Smooth muscle cell (in vitro differentiated cells): ENCODE measurements around the gene LRP4. TPM values are rescaled to one million over a fixed set of nuclear protein-coding genes. Genes with fewer than 3 reads are reported as not detected.
"Not testable (repeated sequence)": the region's sequence is repeated elsewhere in the genome, so short reads cannot be mapped to it uniquely, and the experiment has no call there.

Experiments
- DNase-seq: peaks from one replicate; lab custom pipeline; 2025; ENCODE audit not compliant: unreplicated experiment; lab: John Stamatoyannopoulos, UW
- H2AFZ ChIP-seq: fragments of 200-600 bp; sonication (generic); 2 replicates; pipeline ENCODE4 v1.6.0; 2016; ENCODE audit warnings: antibody characterized with exemption, low read depth, mild to moderate bottlenecking
- H3F3A ChIP-seq: fragments of 200-600 bp; sonication (generic); 2 replicates; pipeline ENCODE4 v1.6.0; 2017; ENCODE audit warnings: antibody characterized with exemption, low read depth
- H3K27ac ChIP-seq: fragments of 200-600 bp; sonication (generic); 2 replicates; pipeline ENCODE4 v1.5.1; 2016; ENCODE audit warnings: low read depth, mild to moderate bottlenecking
- H3K27me3 ChIP-seq: fragments of 200-600 bp; sonication (generic); 2 replicates; pipeline ENCODE4 v1.6.1; 2016; ENCODE audit warnings: low read depth, mild to moderate bottlenecking
- H3K36me3 ChIP-seq: fragments of 200-600 bp; sonication (generic); 2 replicates; pipeline ENCODE4 v1.5.1; 2016; ENCODE audit warnings: low read depth
- H3K4me1 ChIP-seq: fragments of 200-600 bp; sonication (generic); 2 replicates; pipeline ENCODE4 v1.5.1; 2016; ENCODE audit warnings: low read depth
- H3K4me2 ChIP-seq: fragments of 200-600 bp; sonication (generic); 2 replicates; pipeline ENCODE4 v1.6.0; 2016; ENCODE audit warnings: mild to moderate bottlenecking
- H3K4me3 ChIP-seq: fragments of 200-600 bp; sonication (generic); 2 replicates; pipeline ENCODE4 v1.5.1; 2016; ENCODE audit warnings: mild to moderate bottlenecking
- H3K79me2 ChIP-seq: fragments of 200-600 bp; sonication (generic); 2 replicates; pipeline ENCODE4 v1.6.0; 2016; ENCODE audit warnings: low read depth, mild to moderate bottlenecking
- H3K9ac ChIP-seq: fragments of 200-600 bp; sonication (generic); 2 replicates; pipeline ENCODE4 v1.6.0; 2016; ENCODE audit warnings: low read depth
- H3K9me3 ChIP-seq: fragments of 200-600 bp; sonication (generic); replicated peaks from 2 replicates; pipeline ENCODE4 v1.5.1; 2016; ENCODE audit warnings: low read depth
- H4K20me1 ChIP-seq: fragments of 200-600 bp; sonication (generic); 2 replicates; pipeline ENCODE4 v1.6.0; 2016; ENCODE audit warnings: low read depth
- WGBS: methylation state at CpG from one replicate; pipeline ENCODE4 v1.1.7; 2016; ENCODE audit warnings: low lambda C conversion rate; 5-methylcytosine and 5-hydroxymethylcytosine counted together
- polyA plus RNA-seq: library from polyadenylated mRNA; unstranded; fragments of >200 nt; fragmentation: Nextera tagmentation; extraction: Ambion mirVana; gene quantifications from 2 replicates; pipeline ENCODE4 v1.2.1, GENCODE V29; 2016
- total RNA-seq: library from RNA; depleted of rRNA; stranded (reverse); fragments of >200 nt; gene quantifications from 2 replicates; pipeline ENCODE4 v1.2.3, GENCODE V29; 2014
- TF ChIP-seq, protein P1 (sequence below): fragments of 200-600 bp; sonication (generic); IDR thresholded peaks from 2 replicates; pipeline ENCODE4 v1.5.1; 2017; ENCODE audit warnings: borderline replicate concordance, mild to moderate bottlenecking, antibody characterized with exemption; ENCODE audit not compliant: insufficient read depth, poor library complexity, severe bottlenecking

Gene LRP4
- total and polyA plus RNA-seq, 2 experiments from 2014 or later, result 10.4 to 13.6 TPM

DNA sequence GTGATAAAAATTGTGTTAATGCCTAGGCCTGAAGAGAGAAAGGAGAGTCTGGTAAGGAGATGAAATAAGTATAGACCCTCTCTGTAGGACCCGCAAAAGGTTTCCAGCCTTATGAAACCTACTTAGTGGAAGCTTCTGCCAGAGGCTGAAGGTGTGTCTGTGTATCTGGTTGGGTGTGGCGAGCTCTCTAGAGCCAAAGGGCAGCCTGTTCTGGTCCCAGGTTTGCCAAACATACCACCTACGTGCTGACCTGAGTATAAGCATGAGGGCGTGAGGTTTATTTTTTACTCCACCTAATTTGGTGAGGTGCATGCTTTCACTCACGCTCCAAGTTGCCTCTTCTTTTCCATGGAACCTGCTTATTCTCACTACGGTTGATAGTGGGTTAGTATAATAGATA lies 23.8 kb upstream of the LRP4 start:
- no peak overlapping the region for H3K4me3 ChIP-seq
- H3K9me3 ChIP-seq, result no peaks in the 10 kb centered on the region
- H3K27ac ChIP-seq, result no peak overlapping the region
- no peaks in the 10 kb centered on the region for H3K27me3 ChIP-seq
- no peaks in the 10 kb centered on the region for H3F3A ChIP-seq
- 96% methylated on average over 6 of the region's 6 CpGs for WGBS
- no peak overlapping the region for H3K4me2 ChIP-seq
- H4K20me1 ChIP-seq, result no peaks in the 10 kb centered on the region
- no peak overlapping the region for H2AFZ ChIP-seq
- H3K4me1 ChIP-seq, result peaks cover 9% of the 10 kb centered on the region
- DNase-seq, result no peak
- no peak overlapping the region for H3K9ac ChIP-seq
- H3K36me3 ChIP-seq, result no peaks in the 10 kb centered on the region
- TF ChIP-seq, protein P1, sequence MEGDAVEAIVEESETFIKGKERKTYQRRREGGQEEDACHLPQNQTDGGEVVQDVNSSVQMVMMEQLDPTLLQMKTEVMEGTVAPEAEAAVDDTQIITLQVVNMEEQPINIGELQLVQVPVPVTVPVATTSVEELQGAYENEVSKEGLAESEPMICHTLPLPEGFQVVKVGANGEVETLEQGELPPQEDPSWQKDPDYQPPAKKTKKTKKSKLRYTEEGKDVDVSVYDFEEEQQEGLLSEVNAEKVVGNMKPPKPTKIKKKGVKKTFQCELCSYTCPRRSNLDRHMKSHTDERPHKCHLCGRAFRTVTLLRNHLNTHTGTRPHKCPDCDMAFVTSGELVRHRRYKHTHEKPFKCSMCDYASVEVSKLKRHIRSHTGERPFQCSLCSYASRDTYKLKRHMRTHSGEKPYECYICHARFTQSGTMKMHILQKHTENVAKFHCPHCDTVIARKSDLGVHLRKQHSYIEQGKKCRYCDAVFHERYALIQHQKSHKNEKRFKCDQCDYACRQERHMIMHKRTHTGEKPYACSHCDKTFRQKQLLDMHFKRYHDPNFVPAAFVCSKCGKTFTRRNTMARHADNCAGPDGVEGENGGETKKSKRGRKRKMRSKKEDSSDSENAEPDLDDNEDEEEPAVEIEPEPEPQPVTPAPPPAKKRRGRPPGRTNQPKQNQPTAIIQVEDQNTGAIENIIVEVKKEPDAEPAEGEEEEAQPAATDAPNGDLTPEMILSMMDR, result no peak
- peaks cover 38% of the 10 kb centered on the region for H3K79me2 ChIP-seq

DNA sequence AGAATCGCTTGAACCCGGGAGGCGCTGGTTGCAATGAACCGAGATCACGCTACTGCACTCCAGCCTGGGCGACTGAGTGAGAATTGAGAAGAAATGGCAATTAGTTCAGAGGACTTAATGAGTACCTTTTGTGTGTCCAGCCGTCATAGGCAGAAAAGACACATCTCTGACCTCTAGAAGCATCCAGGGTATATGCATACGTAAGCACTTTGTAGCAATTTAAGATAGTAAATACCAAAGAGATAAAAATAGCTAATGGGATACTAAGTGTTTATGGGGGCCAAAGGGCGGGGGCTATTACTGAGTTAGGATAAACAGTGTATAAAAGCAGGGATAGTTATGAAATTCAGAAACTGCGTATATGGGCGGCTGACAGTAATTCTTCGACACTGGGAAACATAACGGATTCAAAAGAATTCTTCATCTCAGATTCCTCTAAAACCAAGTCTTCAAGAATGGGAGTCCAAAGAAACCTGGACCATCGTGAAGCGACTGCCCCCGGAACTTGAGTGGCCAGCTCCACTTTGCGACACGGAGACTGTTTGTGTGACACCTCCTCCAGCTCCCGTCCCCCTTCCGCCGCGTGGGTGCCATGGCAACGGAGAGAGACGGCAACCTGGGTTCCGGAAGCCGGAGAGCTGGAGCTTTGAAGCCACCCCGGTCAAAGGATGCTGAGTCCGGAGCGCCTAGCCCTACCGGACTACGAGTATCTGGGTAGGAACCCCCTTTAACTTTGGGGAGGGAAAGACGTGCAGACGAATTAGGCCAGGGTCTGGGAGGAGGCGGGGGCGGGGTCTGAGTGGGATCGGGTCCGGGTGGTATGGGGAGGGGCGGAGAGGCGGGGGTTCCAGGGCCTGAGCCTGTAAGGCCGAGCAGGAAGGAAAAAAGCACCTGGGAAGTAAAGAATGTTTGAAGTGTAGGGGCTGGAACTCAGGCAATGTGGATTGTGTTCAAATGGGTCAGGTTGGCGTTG lies 18.1 kb upstream of the LRP4 start, which contains the start of gene CSTPP1:
TSS of gene CSTPP1 (plus strand) at position 624 of the 973 bp plus-strand sequence. CDS start at position 669, 45 bp downstream.
- H3K27me3 ChIP-seq, result no peaks in the 10 kb centered on the region
- WGBS, result 24% methylated on average over 39 of the region's 41 CpGs
- H4K20me1 ChIP-seq, result no peaks in the 10 kb centered on the region
- H3K9me3 ChIP-seq, result no peaks in the 10 kb centered on the region
- no peaks in the 10 kb centered on the region for H3F3A ChIP-seq
- H3K9ac ChIP-seq, result peak within 1 kb of the TSS; percentile 64
- H3K27ac ChIP-seq, result peak within 1 kb of the TSS; percentile 48
- TF ChIP-seq, protein P1, result no peak
- H2AFZ ChIP-seq, result peak within 1 kb of the TSS; percentile 98
- DNase-seq, result peak; percentile 43
- peak within 1 kb of the TSS; percentile 85 for H3K4me2 ChIP-seq
- peak within 1 kb of the TSS; percentile 84 for H3K4me3 ChIP-seq
- no peaks in the 10 kb centered on the region for H3K36me3 ChIP-seq
- H3K79me2 ChIP-seq, result peaks cover 25% of the 10 kb centered on the region
- peaks cover 4% of the 10 kb centered on the region for H3K4me1 ChIP-seq

DNA sequence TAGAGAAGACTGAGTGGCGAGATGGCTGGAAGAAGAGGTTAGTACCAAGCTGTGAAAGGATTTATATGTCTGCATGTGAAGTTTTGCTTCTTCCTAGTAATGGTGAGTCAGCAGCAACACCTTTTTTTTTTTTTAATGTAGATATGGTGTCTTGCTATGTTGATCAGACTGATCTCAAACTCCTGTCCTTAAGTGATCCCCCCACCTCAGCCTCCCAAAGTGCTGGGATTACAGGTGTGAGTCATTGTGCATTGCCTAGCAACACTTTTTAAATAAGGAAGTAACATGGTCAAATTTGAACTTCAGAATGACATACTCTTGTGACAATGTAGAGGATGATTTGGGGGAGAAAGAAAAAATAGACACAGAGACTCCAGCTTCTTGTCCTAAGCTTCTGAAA lies 11.7 kb upstream of the LRP4 start:
- Histone ChIP-seq H3K27me3 (no peaks in the 10 kb centered on the region), H2AFZ (no peak overlapping the region), H4K20me1 (no peaks in the 10 kb centered on the region), H3K4me3 (no peak overlapping the region), H3K27ac (no peak overlapping the region), H3F3A (no peaks in the 10 kb centered on the region), H3K4me2 (no peak overlapping the region), H3K9me3 (no peaks in the 10 kb centered on the region), H3K79me2 (no peaks in the 10 kb centered on the region), H3K4me1 (no peaks in the 10 kb centered on the region), H3K36me3 (no peaks in the 10 kb centered on the region), H3K9ac (no peak overlapping the region)
- no peak for DNase-seq
- TF ChIP-seq, protein P1, result no peak
- WGBS, result 89% methylated on average over 1 of the region's 1 CpG

DNA sequence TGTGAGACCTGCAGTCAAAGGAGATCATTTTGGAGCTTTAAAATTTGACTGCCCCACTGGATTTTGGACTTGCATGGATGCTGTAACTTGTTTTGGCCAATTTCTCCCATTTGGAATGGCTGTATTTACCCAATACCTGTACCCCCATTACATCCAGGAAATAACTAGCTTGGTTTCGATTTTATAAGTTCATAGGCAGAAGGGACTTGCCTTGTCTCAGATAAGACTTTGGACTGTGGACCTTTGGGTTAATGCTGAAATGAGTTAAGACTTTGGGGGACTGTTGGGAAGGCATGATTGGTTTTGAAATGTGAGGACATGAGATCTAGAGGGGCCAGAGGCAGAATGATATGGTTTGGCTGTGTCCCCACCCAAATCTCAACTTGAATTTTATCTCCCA lies 10.4 kb upstream of the LRP4 start:
- H3K9me3 ChIP-seq, H3K79me2 ChIP-seq, H3K9ac ChIP-seq, H3K4me1 ChIP-seq, H3K4me2 ChIP-seq, H3F3A ChIP-seq, H3K27ac ChIP-seq, H3K36me3 ChIP-seq, H3K4me3 ChIP-seq, H2AFZ ChIP-seq, H4K20me1 ChIP-seq, DNase-seq, H3K27me3 ChIP-seq: not testable (repeated sequence)
- 75% methylated on average over 1 of the region's 1 CpG for WGBS

DNA sequence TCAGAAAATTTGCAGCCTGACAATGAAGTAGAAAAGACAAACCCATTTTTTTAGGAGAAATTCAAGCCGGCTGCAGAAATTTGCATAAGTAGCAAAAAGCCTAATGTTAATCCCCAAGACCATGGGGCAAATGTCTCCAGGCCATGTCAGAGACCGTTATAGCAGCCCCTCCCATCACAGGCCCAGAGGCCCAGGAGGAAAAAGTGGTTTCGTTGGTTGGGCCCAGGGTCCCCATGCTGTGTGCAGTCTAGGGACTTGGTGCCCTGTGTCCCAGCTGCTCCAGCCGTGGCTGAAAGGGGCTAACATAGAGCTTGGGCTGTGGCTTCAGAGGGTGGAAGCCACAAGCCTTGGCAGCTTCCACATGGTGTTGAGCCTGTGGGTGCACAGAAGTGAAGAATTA lies 9.6 kb upstream of the LRP4 start:
- H3K79me2 ChIP-seq, H3K27me3 ChIP-seq, H3K4me3 ChIP-seq, H3K27ac ChIP-seq, H3F3A ChIP-seq, DNase-seq, H3K9ac ChIP-seq, H3K4me1 ChIP-seq, H2AFZ ChIP-seq, H3K9me3 ChIP-seq, H4K20me1 ChIP-seq, H3K36me3 ChIP-seq, H3K4me2 ChIP-seq: not testable (repeated sequence)
- WGBS, result 92% methylated on average over 4 of the region's 4 CpGs
